GM08714 (cell line): Measurements from ENCODE around the gene EXOC3L1.

Experiments
- H3K4me3 ChIP-seq: fragments of 200-500 bp; sonication (Bioruptor generic); 2 replicates; pipeline ENCODE4 v1.5.1; 2014; ENCODE audit warnings: mild to moderate bottlenecking, low read length, inconsistent platforms
- ZNF274 ChIP-seq: IDR thresholded peaks from 2 replicates; pipeline ENCODE4 v1.6.1; 2012; ENCODE audit warnings: mild to moderate bottlenecking, low read depth, low read length

Gene EXOC3L1

GRCh38 chr16:67208154-67208896, 18.4 kb upstream of the EXOC3L1 start:
- TF ChIP-seq ZNF274: no peak

GRCh38 chr16:67207249-67208091, 17.5 kb upstream of the EXOC3L1 start:
- TF ChIP-seq ZNF274: no peak
- H3K4me3 ChIP-seq: no peak overlapping the region

More at GRCh38 chr16:67208154-67208896, 18.4 kb upstream of the EXOC3L1 start:
- H3K4me3 ChIP-seq: no peak overlapping the region

DNA sequence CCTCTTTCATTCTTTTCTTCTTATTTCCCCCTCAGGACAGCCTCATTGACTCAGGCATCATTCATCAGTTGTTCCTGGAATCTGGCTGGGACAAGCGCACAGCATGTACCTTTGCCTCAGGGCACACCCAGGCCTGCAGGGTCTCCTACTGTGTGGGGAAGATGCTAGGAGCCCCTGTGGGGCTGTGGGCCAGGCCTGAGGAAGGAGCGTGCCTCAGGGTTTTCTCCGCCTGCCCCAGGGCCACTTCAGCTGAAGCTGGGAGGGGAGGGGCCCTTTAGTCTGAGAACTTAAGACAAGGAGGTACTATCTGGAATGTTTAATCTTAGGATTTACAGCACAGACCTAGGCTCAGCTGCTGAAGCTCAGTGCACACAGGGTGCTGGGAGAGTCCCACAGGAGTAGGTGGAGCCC, 16.9 kb upstream of the EXOC3L1 start:
- no peak overlapping the region for H3K4me3 ChIP-seq
- no peak for TF ChIP-seq ZNF274

DNA sequence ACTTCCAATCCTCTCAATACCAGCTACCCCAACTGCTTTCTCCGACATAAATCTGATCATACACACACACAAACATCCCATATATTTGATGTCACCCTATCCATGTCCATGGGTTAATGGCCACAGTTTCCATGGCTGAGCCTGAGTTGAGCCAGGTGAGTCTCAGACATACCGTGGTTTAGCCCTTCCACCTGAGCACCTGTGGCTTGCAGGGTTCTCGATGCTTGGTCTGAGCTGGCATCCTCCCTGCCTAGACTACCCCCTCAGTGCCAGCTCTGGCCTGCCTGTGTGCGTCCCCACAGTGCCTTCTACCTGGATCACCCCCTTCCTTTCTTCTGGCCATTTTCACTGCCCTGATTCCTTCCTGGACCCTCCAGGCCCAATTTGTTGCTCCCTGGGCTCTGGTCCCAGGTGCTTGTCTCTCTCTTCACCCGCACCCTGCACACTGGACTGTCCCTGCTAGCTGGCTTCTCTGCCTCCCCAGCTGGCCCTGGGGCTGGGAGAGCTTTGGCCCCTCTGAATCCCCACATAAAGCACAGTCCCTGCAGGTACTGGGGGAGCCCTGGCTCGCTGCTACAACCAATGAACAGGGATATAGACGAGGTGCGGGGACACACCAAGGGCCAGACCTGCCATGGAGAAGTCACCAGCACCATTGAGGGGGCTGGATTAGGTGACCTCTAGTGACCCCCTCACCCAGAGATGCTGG, 16.3 kb upstream of the EXOC3L1 start:
- no peak overlapping the region for H3K4me3 ChIP-seq
- TF ChIP-seq ZNF274: no peak

GRCh38 chr16:67204076-67204475, 14.1 kb upstream of the EXOC3L1 start:
- H3K4me3 ChIP-seq: no peak overlapping the region
- no peak for TF ChIP-seq ZNF274

DNA sequence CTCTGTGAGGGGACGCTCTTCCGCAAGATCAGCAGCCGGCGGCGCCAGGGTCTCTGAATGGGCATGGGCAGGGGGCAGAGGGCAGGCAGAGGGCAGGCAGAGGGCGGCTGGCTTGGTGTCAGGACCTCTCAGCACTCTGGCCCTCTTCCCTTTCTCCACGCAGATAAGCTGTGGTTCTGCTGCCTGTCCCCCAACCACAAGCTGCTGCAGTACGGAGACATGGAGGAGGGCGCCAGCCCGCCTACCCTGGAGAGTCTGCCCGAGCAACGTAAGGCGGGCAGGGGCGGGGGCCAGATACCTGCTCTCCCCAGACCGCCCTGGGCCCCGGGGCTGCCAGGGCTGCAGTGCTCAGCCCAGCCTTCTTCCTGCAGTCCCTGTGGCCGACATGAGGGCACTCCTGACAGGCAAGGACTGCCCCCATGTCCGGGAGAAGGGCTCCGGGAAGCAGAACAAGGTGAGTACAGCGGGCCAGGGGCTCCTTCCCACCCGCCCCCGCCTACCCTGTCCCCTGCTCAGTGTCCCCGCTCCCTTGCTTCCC, 13.1 kb upstream of the EXOC3L1 start:
- no peak for TF ChIP-seq ZNF274
- no peak overlapping the region for H3K4me3 ChIP-seq

DNA sequence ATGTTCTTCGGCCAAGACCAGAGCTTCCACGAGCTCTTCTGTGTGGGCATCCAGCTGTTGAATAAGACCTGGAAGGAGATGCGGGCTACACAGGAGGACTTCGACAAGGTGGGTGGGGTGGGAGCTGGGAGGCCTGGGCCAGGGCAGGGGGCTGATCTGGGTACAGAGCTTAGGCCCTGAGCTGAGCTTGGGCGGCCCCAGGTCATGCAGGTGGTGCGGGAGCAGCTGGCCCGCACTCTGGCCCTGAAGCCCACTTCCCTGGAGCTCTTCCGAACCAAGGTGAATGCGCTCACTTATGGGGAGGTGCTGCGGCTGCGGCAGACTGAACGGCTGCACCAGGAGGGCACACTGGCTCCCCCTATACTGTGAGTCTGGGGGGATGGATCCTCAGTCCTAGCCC, 12.5 kb upstream of the EXOC3L1 start:
- no peak for TF ChIP-seq ZNF274

DNA sequence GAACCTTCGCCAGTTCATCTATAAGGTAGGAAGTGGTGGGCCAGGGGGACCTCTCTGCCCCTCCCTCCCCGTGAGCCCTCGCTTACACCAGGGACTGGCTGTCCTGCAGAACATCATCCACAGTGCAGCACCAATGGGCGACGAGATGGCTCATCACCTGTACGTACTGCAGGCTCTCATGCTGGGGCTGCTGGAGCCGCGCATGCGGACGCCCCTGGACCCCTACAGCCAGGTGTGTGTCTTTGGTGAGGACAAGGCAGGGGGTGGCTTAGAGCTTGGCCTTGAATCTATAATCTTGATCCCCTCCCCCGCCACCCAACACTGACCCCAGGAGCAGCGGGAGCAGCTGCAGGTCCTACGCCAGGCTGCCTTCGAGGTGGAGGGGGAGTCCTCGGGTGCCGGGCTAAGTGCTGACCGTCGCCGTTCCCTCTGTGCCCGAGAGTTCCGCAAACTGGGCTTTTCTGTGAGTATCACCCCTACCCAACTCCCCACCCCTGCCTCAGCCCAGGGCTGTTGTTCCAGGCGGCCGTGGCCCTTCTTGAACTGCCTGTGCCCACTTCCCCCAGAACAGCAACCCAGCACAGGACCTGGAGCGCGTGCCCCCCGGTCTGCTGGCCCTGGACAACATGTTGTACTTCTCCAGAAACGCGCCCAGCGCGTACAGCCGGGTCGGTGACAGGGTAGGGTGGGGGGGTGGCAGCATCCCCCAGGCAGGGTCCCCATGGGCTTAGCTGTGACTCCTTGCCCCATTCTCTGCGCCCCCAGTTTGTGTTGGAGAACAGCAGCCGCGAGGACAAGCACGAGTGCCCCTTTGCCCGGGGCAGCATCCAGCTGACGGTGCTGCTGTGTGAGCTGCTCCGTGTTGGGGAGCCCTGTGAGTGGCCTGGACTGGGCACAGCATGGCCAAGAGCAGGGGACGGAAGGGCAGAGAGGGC, 11.7 kb upstream of the EXOC3L1 start:
- TF ChIP-seq ZNF274: no peak
- no peak overlapping the region for H3K4me3 ChIP-seq

More for the DNA sequence above, 12.5 kb upstream of the EXOC3L1 start:
- no peak overlapping the region for H3K4me3 ChIP-seq

- no peak for TF ChIP-seq ZNF274
- H3K4me3 ChIP-seq: no peak overlapping the region
Measured at GRCh38 chr16:67200491-67200890, 10.6 kb upstream of the EXOC3L1 start.

GRCh38 chr16:67199808-67200198, 9.9 kb upstream of the EXOC3L1 start:
- no peak for TF ChIP-seq ZNF274
- H3K4me3 ChIP-seq: no peak overlapping the region

- TF ChIP-seq ZNF274: no peak
- H3K4me3 ChIP-seq: no peak within 1 kb of the TSS
Measured at GRCh38 chr16:67199011-67199807, 9.3 kb upstream of the EXOC3L1 start, which contains the start of gene ELMO3. ELMO3 (plus strand) TSS chr16:67199131; CDS start chr16:67199327, 196 bp downstream.

- no peak overlapping the region for H3K4me3 ChIP-seq
- no peak for TF ChIP-seq ZNF274
Measured at GRCh38 chr16:67198238-67198734, 8.3 kb upstream of the EXOC3L1 start.
